SKM-1 (cell line): Measurements from ENCODE around the gene TRIM23.
"Not testable (repeated sequence)": the region's sequence is repeated elsewhere in the genome, so short reads cannot be mapped to it uniquely, and the experiment has no call there.

Experiments
- DNase-seq: peaks from one replicate; lab custom pipeline; 2025; ENCODE audit not compliant: unreplicated experiment; lab: John Stamatoyannopoulos, UW

Gene TRIM23

GRCh38 chr5:65624025-65624570 lies at the start of gene TRIM23:
TSS of gene TRIM23 (minus strand) at chr5:65624333. CDS start at chr5:65624274, 59 bp downstream.
- peak; percentile 83 for DNase-seq

DNA sequence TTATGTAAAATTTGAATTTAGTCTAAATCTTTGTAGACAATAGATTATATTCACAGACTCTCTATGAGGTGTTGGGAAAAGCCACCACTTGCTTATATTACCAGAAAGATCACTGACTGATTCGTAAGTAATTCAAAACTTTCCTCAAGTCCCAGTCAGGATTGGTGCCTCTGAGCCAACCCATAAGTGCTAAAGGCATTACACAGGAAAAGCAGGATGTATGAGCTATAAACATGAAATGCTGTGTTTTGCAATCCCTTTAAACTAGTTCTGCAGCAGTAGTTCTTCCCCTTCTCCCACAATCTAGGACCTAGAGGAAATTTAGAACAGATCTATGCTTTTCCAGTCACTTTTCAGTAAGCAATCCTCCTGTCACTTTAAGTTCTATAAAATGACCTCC lies 48.7 kb upstream of the TRIM23 start:
- no peak for DNase-seq

DNA sequence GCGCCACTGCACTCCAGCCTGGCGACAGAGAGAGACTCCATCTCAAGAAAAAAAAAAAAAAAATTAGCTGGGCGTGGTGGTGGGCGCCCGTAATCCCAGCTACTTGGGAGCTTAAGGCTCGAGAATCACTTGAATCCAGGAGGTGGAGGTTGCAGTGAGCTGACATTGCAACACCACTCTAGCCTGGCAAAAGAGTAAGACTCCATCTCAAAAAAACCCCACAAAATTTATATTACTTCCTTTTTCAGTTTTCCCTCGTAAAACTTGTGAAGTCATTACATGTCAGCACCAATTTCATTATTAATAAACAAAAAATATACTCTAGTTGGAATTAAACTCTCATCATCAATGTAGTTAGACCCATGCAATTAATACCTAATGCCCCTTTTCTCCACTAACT lies 44.6 kb upstream of the TRIM23 start:
- DNase-seq: no peak

DNA sequence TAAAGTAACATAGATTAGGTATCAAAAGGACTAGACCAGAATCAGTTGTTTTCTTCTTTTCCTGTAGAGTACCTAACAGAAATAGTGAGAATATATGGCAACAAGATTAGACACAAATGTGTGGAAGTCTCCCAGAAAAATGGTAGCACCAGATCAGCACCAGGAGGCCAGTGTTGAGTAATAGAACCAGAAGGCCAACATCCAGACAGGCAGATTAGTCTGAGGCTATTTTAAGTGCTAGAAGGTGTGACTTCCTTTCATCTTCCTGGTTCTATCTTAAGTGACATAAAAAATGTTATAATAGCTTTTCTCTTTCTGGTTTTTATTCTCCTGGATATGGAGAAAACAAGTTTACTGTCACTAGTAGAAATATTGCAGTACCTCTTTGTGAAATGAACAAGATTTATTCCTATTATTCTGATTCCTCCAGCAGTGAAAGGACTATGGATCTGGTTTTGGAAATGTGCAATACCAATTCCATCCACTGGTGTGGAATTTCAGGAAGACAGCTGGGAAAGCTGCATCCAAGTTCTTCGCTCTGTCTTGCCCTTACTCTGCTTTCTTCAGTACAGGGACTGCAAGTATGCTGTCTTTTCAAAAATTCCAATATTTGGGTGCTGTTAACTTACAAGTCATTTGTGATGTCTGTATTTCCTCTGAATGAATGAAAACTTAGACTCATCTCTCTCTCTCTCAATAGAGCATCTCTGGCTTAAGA lies 39.8 kb upstream of the TRIM23 start:
- DNase-seq: no peak

GRCh38 chr5:65654713-65655112 lies 30.6 kb upstream of the TRIM23 start:
- no peak for DNase-seq

- no peak for DNase-seq
These were observed 27.0 kb upstream of the TRIM23 start for GRCh38 chr5:65651144-65651543.

- DNase-seq: no peak
These were observed 23.8 kb upstream of the TRIM23 start for GRCh38 chr5:65647941-65648340.

DNA sequence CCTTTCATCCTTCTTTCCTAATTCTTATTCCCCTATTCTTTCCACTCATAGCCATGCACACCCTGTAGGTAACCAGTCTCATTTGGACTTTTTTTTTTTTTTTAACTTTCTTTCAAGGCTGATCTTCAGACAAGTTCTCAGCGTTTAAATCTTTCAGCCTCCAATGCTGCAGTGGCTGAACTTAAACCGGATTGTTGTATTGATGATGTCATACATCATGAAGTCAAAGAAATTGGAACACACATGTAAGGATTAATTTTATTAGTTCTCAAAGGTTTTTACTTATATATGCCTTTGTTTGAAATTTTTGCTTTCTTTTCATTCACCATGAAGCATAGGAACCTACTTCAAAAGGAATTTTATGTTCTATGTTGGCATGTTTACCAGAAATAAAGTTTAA lies 22.8 kb upstream of the TRIM23 start:
- no peak for DNase-seq

GRCh38 chr5:65640240-65640639 lies 16.1 kb upstream of the TRIM23 start:
- no peak for DNase-seq

- DNase-seq: no peak
These were observed 6.8 kb upstream of the TRIM23 start for GRCh38 chr5:65630981-65631380.

GRCh38 chr5:65625743-65626142 lies 1.6 kb upstream of the TRIM23 start:
- DNase-seq: no peak

DNA sequence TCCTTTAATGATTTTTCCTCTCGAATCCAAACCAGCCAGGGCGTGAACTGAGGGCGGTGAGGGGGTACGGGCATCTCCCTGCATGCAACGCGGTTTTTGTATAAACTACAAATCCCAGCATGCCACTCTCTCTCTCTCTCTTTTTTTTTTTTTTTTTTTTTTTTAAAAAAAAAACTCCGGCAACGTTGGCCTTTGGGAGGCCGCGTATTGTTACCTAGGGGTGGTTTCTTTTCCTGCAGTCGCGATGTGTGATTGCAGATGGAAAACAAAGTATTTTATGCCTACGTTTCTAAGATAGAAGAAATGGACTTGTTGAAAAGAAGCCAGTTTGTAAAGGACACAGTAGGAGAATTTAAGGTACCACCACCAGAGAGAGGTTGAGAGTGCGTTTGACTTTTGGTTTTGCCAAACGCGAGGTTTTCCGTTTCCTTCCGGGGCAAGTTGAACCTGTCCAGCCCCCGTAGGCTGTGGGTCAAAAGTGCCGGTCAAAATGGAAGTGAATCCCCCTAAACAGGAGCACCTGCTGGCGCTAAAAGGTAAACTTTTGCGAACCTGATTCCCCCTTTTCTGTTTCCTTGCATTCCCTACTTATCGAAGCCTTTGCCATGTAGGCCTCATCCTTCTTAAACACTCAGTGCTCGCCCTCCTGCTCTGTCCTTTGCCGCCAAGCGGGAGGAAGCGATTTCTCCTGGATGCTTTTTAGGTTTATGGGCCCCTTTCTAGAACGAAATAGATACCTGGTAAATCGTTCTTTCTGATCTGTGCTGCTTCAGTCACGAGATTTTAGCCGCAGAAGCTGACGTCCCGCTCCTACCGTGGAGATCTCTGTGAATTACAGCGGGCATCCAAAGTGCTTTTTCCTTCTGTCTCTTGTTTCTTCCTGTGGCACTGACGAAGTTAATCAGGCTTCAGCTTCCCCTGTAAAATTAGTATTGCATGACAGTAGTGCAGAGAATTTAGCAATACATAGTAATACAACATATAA lies 730 bp upstream of the TRIM23 start, which contains the start of the genes SHLD3 and TRAPPC13:
Gene SHLD3, plus strand, starts transcription at position 457 of the 985 bp plus-strand sequence. CDS start 4,561 bp downstream, outside the sequence.
Gene TRAPPC13, plus strand, starts transcription at position 457 of the 985 bp plus-strand sequence. Its CDS starts 34 bp downstream, at position 491.
- peak; percentile 83 for DNase-seq

GRCh38 chr5:65623482-65623881 lies 651 bp downstream of the TRIM23 start:
- no peak for DNase-seq

- not testable (repeated sequence) for DNase-seq
These were observed 2.2 kb downstream of the TRIM23 start for GRCh38 chr5:65621961-65622360.

- DNase-seq: no peak
These were observed 4.1 kb downstream of the TRIM23 start for GRCh38 chr5:65620021-65620420.

- DNase-seq: no peak
These were observed 11.7 kb downstream of the TRIM23 start for GRCh38 chr5:65612298-65612907.

DNA sequence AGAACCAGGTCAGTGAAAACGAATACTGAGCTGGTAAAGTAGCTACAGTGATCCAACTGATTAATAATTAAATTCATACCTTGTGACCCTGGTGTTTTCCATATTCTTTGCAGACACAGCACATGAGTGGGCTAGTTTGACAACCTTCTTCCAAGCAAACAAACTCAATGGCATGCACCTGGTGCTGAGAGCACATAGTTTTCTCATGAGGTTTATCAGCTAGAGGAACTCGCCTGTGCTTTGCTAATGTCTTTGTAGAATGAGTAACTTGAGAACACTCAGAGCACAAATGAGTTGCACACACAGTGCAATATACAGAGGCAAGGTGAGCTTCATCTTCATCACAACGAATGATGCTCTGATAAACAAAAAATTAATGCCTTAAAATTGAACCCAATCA lies 12.6 kb downstream of the TRIM23 start:
- no peak for DNase-seq

GRCh38 chr5:65601761-65602160 lies 22.4 kb downstream of the TRIM23 start:
- not testable (repeated sequence) for DNase-seq

DNA sequence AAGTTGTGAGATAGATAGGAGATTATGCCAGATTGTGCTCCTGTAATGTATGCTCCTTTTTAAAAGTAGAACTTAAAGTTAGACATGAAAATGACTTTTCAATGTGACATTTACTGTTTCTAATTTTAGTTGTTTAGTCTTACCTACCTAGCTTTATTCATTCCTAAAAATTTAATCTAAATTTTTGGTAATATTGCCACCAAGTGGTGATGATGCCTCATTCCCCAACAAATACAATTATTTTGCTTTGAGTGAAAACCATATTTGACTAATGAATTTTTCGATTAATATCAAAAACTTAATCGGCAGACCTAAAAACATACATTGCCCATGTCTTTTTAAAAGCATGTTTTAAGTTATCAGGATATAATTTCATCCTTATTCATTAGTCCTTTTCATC lies 35.4 kb downstream of the TRIM23 start:
- DNase-seq: no peak

DNA sequence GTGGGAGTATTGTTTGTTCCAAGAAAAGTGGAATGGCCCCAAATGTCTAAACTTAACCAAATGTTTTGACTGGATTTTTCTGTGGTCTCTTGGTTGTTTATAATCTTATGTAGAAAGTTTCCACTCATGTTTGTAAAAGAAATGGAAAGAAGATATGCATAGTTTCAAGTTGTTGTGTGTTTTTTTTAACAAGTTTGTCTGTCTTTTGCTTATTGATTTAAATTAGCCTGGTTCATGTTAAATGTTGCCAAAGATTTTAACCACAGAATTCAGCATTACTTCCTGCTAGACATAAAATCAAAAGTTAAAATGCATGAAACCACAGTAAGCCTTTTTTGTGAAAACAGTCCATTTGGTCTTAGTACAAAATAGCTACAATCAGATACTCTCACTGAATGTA lies 47.0 kb downstream of the TRIM23 start:
- DNase-seq: no peak

DNA sequence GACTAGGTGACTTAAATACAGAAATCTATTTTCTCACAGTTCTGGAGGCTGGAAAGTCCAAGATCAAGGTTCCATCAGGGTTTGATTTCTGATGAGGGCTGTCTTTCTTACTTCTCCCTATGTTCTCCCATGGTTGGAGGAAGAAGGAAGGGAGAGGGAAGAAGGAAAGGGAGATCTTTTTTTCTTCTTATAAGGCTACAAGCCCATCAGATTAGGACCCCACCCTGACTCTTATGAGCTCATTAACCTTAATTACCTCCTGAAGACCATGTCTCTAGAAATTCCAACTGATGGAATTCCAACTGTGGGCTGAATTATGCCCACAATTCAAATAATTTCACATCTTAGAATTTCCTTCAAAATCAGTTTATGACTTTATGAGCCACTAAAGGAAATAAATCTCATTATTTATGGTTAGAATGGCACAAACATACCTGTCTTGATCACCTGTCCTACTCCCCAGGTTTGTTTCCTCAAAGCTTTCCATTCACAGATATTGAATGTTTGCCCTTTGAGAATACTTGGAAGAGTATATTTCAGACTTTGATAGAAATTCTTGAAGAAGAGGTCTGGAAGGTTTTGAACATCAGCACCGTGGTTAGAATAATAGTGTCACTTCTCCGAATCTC lies 53.4 kb downstream of the TRIM23 start:
- DNase-seq: no peak
